Type B pancreatic cell (in vitro differentiated cells): ENCODE data around the gene IQSEC1. TPM values are rescaled to one million over a fixed set of nuclear protein-coding genes. Genes with fewer than 3 reads are reported as not detected.

Experiments used
- DNase-seq: peaks from one replicate; pipeline ENCODE4 v3.0.0; 2021; ENCODE audit warnings: mixed read lengths; ENCODE audit not compliant: unreplicated experiment; ENCODE audit errors: extremely low spot score
- H3K27ac Mint-ChIP-seq: 2 replicates; pipeline ENCODE4 v1.8.0; 2021; ENCODE audit warnings: mild to moderate bottlenecking, mixed read lengths
- H3K27me3 Mint-ChIP-seq: 2 replicates; pipeline ENCODE4 v1.8.0; 2021; ENCODE audit warnings: mixed read lengths
- H3K36me3 Mint-ChIP-seq: 2 replicates; pipeline ENCODE4 v1.8.0; 2021; ENCODE audit warnings: mixed read lengths
- H3K4me1 Mint-ChIP-seq: one replicate; pipeline ENCODE4 v1.8.0; 2021; ENCODE audit warnings: mixed read lengths; ENCODE audit not compliant: unreplicated experiment
- H3K4me3 Mint-ChIP-seq: 2 replicates; pipeline ENCODE4 v1.8.0; 2021; ENCODE audit warnings: mild to moderate bottlenecking, mixed read lengths
- H3K9me3 Mint-ChIP-seq: 2 replicates; pipeline ENCODE4 v1.8.0; 2021; ENCODE audit warnings: mixed read lengths
- total RNA-seq: library from RNA; stranded (reverse); gene quantifications from 2 replicates; pipeline ENCODE4 v1.2.1, GENCODE V29; 2021; ENCODE audit warnings: low replicate concordance
- TF ChIP-seq, protein P1 (sequence below): fragments of 200-600 bp; sonication (generic); conservative IDR thresholded peaks from 2 replicates; pipeline ENCODE4 v1.5.0; 2021; ENCODE audit warnings: antibody characterized with exemption, mild to moderate bottlenecking

IQSEC1 gene
- total RNA-seq, 1 donor from 2014 or later = 33.1 TPM

DNA sequence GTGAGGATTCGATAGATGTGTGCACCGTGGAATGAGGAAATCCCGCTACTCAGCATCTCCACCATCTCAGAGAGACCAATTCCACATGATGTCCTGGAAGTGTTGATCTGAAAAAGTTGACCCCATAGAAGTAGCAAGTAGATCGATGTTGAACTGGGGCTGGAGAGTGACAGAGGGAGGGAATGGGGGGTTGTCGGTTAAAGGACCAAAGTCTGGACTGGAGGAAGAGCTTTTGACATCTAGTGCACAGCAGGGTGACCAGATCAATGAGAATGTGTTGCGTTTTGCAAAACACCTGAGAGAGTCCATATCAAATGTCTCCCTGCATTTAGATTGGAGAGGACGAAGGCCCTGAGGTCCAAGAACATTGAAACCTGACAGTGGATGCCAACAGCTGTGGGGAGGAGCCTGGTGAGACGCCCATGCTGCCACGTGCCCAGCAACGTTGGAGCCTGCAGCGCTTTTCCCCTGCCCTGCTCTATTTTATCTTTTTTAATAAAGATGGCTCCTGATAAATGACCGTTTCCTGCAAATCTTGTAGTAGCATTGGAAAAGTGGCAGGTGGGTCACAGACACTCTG lies 201.7 kb downstream of the IQSEC1 start:
- TF ChIP-seq, protein P1, sequence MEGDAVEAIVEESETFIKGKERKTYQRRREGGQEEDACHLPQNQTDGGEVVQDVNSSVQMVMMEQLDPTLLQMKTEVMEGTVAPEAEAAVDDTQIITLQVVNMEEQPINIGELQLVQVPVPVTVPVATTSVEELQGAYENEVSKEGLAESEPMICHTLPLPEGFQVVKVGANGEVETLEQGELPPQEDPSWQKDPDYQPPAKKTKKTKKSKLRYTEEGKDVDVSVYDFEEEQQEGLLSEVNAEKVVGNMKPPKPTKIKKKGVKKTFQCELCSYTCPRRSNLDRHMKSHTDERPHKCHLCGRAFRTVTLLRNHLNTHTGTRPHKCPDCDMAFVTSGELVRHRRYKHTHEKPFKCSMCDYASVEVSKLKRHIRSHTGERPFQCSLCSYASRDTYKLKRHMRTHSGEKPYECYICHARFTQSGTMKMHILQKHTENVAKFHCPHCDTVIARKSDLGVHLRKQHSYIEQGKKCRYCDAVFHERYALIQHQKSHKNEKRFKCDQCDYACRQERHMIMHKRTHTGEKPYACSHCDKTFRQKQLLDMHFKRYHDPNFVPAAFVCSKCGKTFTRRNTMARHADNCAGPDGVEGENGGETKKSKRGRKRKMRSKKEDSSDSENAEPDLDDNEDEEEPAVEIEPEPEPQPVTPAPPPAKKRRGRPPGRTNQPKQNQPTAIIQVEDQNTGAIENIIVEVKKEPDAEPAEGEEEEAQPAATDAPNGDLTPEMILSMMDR = no peak
- no peak for DNase-seq
- Mint-ChIP-seq H3K9me3 (no peaks in the 10 kb centered on the region), H3K36me3 (no peaks in the 10 kb centered on the region), H3K4me1 (peaks cover 9% of the 10 kb centered on the region), H3K27me3 (peaks cover 23% of the 10 kb centered on the region), H3K4me3 (no peak overlapping the region), H3K27ac (no peak overlapping the region)

DNA sequence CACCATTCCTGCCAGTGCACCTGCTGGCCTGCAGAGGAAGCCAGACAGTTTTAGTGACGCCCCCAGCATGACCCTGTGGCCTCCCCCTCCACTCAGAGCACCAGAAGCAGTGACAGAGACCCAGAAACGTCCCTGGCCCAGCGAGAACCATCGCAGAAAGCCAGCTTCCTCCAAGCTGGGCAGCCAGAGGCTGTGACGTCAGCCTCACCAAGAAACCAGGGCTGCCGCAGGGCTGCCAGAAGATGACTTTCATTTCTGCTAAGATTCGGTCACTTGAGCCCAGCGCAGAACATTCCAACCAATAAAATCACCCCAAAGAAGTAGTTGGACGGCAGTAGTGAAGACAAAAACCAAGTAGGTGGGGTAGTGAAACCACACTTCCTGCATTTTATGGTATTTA lies 202.3 kb downstream of the IQSEC1 start:
- H3K36me3 Mint-ChIP-seq = no peaks in the 10 kb centered on the region
- H3K27me3 Mint-ChIP-seq = peaks cover 23% of the 10 kb centered on the region
- no peak for DNase-seq
- H3K4me1 Mint-ChIP-seq = peaks cover 9% of the 10 kb centered on the region
- TF ChIP-seq, protein P1 = no peak
- no peaks in the 10 kb centered on the region for H3K9me3 Mint-ChIP-seq
- no peak overlapping the region for H3K27ac Mint-ChIP-seq
- H3K4me3 Mint-ChIP-seq = peak overlapping the region; percentile 21

DNA sequence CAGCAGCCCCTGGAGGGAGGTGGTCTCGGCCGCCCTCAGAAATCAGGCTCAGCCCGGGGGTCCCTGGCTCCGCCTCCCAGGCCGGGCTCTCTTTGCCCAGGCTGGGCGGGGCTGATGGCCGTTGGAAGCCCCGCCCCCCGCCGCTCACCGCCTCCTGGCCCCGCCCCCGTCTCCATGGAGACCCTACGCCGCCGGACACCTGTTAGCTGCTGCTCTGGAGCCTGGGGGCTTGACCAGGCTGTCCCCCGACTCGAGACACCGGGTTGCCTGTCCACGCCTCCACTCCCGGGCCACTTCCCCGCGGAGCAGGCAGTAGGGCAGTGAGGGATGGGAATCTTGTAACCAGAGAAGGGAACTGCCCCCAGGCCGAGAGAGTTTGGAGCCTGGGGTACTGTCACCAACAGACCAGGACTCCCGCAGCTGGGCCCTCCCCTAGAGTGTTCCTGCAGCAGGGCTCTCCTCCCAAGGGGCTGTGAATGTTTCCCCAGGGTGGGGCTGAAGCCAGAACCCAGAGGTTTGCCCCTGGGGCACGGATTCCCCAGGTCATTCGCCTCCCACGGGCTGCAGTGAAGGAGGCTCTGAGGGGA lies 204.1 kb downstream of the IQSEC1 start:
- H3K27me3 Mint-ChIP-seq = peaks cover 16% of the 10 kb centered on the region
- TF ChIP-seq, protein P1 = no peak
- DNase-seq = no peak
- no peaks in the 10 kb centered on the region for H3K9me3 Mint-ChIP-seq
- H3K4me3 Mint-ChIP-seq = peak overlapping the region; percentile 59
- H3K36me3 Mint-ChIP-seq = no peaks in the 10 kb centered on the region
- peaks cover 9% of the 10 kb centered on the region for H3K4me1 Mint-ChIP-seq
- H3K27ac Mint-ChIP-seq = no peak overlapping the region

DNA sequence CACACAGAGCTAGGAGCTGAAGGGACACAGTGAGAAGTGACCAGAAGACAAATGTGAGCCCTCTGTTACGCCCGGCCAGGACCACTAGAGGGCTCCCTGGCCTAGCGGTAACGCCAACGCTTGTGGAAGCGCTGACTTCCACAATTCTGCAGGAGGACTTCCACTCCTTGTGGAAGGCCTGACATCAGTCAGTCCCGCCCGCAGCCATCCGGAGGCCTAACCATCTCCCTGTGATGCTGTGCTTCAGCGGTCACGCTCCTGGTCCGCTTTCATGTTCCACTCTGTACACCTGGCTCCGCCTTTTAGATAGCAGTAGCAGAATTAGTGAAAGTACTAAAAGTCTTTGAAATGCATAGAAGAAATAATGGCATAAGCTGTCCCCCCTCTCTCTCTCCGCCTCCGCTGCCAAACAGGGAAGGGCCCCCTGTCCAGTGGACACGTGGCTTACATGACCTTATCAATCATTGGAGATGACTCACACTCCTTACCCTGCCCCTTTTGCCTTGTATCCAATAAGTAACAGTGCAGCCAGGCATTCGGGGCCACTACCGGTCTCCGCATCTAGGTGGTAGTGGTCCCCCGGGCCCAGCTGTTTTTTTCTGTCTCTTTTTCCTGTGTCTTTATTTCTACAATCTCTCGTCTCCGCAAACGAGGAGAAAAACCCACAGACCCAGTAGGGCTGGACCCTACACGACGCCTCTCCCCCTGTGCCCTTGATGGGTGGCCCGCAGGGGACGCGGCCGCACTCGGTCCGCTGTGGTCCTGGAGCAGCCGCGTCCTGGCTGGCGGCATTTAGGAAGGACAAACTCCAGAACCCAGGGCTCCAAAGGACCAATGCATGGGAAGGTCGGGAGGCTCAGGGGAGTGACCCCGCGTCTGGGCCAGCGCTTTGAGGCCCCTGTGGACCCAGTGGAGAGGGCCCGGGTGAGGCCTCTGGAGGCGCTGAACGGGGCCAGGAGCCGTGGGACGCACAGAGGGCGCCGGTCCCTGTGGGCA lies 204.9 kb downstream of the IQSEC1 start:
- peaks cover 16% of the 10 kb centered on the region for H3K27me3 Mint-ChIP-seq
- peak overlapping the region; percentile 85 for H3K4me3 Mint-ChIP-seq
- peaks cover 9% of the 10 kb centered on the region for H3K4me1 Mint-ChIP-seq
- H3K9me3 Mint-ChIP-seq = no peaks in the 10 kb centered on the region
- H3K27ac Mint-ChIP-seq = peak overlapping the region; percentile 85
- TF ChIP-seq, protein P1 = peak; percentile 91
- no peaks in the 10 kb centered on the region for H3K36me3 Mint-ChIP-seq
- peak; percentile 88 for DNase-seq

DNA sequence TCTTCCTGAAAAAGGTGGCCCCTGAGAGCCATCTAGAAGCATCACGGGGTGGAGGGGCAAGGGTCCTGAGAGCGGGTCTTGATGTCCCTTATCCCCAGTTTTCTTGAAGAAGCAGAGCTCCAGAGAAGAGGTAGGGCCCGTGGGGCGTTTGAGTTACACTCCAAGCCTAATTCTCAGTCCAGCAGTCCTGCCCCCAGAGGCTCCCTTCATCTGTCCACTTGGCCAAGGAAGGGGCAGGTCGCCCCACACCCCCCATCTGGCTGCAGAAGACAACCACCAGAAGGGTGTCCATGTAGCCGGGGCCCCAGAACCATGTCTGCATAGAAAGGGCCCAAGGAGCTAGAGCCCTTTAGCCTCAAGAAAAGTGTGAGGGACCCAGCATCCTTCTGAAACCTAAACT lies 206.4 kb downstream of the IQSEC1 start:
- no peaks in the 10 kb centered on the region for H3K9me3 Mint-ChIP-seq
- no peak overlapping the region for H3K4me3 Mint-ChIP-seq
- H3K27ac Mint-ChIP-seq = no peak overlapping the region
- peaks cover 11% of the 10 kb centered on the region for H3K27me3 Mint-ChIP-seq
- no peak for DNase-seq
- TF ChIP-seq, protein P1 = no peak
- peaks cover 9% of the 10 kb centered on the region for H3K4me1 Mint-ChIP-seq
- no peaks in the 10 kb centered on the region for H3K36me3 Mint-ChIP-seq
